ENCODE data around the gene NRCAM.

NRCAM gene

DNA sequence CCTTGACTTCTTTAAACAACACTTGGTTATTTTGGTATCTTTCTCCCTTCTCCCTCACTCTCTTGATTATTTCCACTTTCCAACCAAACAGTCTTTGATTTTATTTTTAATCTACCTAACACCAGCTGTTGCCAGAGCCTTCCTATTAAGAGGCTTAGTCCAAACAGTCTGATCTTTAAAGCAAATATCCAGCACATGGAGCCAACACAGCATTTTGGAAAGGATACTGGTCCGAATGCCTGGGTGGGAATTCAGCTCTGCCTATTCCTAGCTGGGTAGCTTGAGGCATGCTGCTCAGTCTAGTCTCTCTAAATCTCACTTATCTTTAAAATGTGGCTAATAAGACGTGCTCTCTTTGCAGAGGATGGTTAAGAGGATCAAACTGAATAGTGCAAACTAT, 129.3 kb downstream of the NRCAM start:
- Histone ChIP-seq H3K79me1 (replicated peaks; ENCODE audit: low read length, poor library complexity, severe bottlenecking) (no peaks in the 10 kb centered on the region), H2AFZ (ENCODE audit: low read depth, low read length) (no peak overlapping the region), H3K23ac (ENCODE audit: low read length in 2 of 2) (no peak overlapping the region), H3K9ac (ENCODE audit: low read length) (no peak overlapping the region), H2BK120ac (ENCODE audit: low read depth, low read length) (no peak overlapping the region), H3K4me2 (ENCODE audit: low read length, poor library complexity, severe bottlenecking) (no peak overlapping the region), H3K4ac (ENCODE audit: low read depth in 1 of 2, low read length in 2 of 2) (no peak overlapping the region), H3K9me3 (ENCODE audit: control insufficient read depth, low read length) (no peaks in the 10 kb centered on the region), H3K4me3 (ENCODE audit: insufficient read depth in 1 of 2, low read depth in 1 of 2, low read length in 2 of 2) (no peak overlapping the region), H2BK15ac (ENCODE audit: low read depth, poor library complexity, severe bottlenecking) (no peak overlapping the region), H4K8ac (ENCODE audit: low read length) (no peak overlapping the region), H3K27ac (ENCODE audit: low read length, poor library complexity, severe bottlenecking) (no peak overlapping the region), H3K4me1 (ENCODE audit: control insufficient read depth, insufficient read depth, low read depth, low read length) (no peaks in the 10 kb centered on the region), H3K36me3 (ENCODE audit: control insufficient read depth in 1 of 2, insufficient read depth in 2 of 2, low read depth in 1 of 2, low read length in 2 of 2) (no peaks in the 10 kb centered on the region), H3K27me3 (ENCODE audit: control insufficient read depth in 1 of 2, insufficient read depth in 1 of 2, low read length in 2 of 2) (no peaks in the 10 kb centered on the region), H2BK12ac (ENCODE audit: low read length in 2 of 2) (no peak overlapping the region), H2AK5ac (ENCODE audit: low read length, severe bottlenecking) (no peak overlapping the region), H4K91ac (ENCODE audit: low read length) (no peak overlapping the region), H3K18ac (ENCODE audit: low read depth in 1 of 2, low read length in 2 of 2) (no peak overlapping the region), H2BK5ac (ENCODE audit: low read depth, low read length, poor library complexity, severe bottlenecking) (no peak overlapping the region), H3K14ac (ENCODE audit: low read length in 2 of 2) (no peak overlapping the region)
- no peak for DNase-seq
- 70% methylated on average over 1 of the region's 2 CpGs for WGBS

DNA sequence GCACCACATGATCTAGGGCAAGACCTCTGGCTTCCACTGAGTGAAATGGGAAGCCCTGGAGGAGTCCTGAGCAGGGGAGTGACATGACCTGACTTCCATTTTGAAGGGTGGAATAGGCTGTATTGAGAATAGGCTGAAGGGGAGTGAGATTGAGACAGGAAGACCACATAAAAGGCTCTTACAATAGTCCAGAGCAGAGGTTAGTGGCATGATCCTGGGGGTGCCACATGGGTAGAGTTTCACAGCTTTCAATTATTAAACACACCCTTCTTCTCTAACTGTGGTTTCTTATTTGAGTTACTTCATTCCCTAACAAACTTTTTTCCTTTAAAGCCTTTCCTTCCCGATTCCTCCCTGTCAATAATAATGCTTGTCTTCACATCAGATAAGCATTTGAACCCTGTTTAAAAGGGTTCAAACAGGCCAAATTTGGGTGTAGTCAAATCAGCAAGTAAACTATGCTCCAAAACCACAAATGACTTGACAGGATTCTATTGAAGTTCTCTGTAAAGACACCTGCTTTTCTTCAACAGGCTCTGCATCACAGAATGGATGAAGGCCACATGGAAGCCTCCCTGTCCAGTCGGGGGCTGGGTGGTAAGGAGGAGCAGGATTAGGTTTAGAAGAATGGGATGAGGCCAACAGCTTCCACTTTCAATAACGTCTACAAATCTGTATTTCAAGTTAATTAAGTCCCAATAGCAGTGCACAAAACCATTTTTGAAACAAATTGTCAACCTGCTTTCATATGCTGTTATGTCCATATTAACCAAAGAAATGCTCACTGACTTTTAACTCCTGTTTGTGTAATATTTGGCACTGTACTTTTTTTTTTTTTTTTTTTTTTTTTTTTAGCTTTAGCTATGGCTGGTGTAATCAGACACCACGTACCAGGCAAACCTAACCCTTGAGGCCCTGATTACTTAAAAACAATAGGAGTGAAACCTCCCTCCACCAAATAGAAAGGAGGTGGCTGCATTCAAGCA, 131.9 kb downstream of the NRCAM start:
- no peaks in the 10 kb centered on the region for H3K79me1 ChIP-seq (replicated peaks; ENCODE audit: low read length, poor library complexity, severe bottlenecking)
- no peak overlapping the region for H3K4me2 ChIP-seq (ENCODE audit: low read length, poor library complexity, severe bottlenecking)
- H3K23ac ChIP-seq (ENCODE audit: low read length in 2 of 2), result no peak overlapping the region
- no peak overlapping the region for H3K27ac ChIP-seq (ENCODE audit: low read length, poor library complexity, severe bottlenecking)
- no peaks in the 10 kb centered on the region for H3K36me3 ChIP-seq (ENCODE audit: control insufficient read depth in 1 of 2, insufficient read depth in 2 of 2, low read depth in 1 of 2, low read length in 2 of 2)
- no peak overlapping the region for H4K91ac ChIP-seq (ENCODE audit: low read length)
- H3K27me3 ChIP-seq (ENCODE audit: control insufficient read depth in 1 of 2, insufficient read depth in 1 of 2, low read length in 2 of 2), result no peaks in the 10 kb centered on the region
- no peak overlapping the region for H2BK15ac ChIP-seq (ENCODE audit: low read depth, poor library complexity, severe bottlenecking)
- H3K18ac ChIP-seq (ENCODE audit: low read depth in 1 of 2, low read length in 2 of 2), result no peak overlapping the region
- WGBS, result 70% methylated on average over 3 of the region's 4 CpGs
- no peak overlapping the region for H2BK5ac ChIP-seq (ENCODE audit: low read depth, low read length, poor library complexity, severe bottlenecking)
- DNase-seq, result no peak
- H3K9ac ChIP-seq (ENCODE audit: low read length), result no peak overlapping the region
- no peak overlapping the region for H3K14ac ChIP-seq (ENCODE audit: low read length in 2 of 2)
- H2BK12ac ChIP-seq (ENCODE audit: low read length in 2 of 2), result no peak overlapping the region
- no peak overlapping the region for H4K8ac ChIP-seq (ENCODE audit: low read length)
- no peak overlapping the region for H2AFZ ChIP-seq (ENCODE audit: low read depth, low read length)
- no peak overlapping the region for H2AK5ac ChIP-seq (ENCODE audit: low read length, severe bottlenecking)
- H3K4ac ChIP-seq (ENCODE audit: low read depth in 1 of 2, low read length in 2 of 2), result no peak overlapping the region
- no peak overlapping the region for H2BK120ac ChIP-seq (ENCODE audit: low read depth, low read length)
- no peaks in the 10 kb centered on the region for H3K9me3 ChIP-seq (ENCODE audit: control insufficient read depth, low read length)
- no peak overlapping the region for H3K4me3 ChIP-seq (ENCODE audit: insufficient read depth in 1 of 2, low read depth in 1 of 2, low read length in 2 of 2)
- H3K4me1 ChIP-seq (ENCODE audit: control insufficient read depth, insufficient read depth, low read depth, low read length), result no peaks in the 10 kb centered on the region

DNA sequence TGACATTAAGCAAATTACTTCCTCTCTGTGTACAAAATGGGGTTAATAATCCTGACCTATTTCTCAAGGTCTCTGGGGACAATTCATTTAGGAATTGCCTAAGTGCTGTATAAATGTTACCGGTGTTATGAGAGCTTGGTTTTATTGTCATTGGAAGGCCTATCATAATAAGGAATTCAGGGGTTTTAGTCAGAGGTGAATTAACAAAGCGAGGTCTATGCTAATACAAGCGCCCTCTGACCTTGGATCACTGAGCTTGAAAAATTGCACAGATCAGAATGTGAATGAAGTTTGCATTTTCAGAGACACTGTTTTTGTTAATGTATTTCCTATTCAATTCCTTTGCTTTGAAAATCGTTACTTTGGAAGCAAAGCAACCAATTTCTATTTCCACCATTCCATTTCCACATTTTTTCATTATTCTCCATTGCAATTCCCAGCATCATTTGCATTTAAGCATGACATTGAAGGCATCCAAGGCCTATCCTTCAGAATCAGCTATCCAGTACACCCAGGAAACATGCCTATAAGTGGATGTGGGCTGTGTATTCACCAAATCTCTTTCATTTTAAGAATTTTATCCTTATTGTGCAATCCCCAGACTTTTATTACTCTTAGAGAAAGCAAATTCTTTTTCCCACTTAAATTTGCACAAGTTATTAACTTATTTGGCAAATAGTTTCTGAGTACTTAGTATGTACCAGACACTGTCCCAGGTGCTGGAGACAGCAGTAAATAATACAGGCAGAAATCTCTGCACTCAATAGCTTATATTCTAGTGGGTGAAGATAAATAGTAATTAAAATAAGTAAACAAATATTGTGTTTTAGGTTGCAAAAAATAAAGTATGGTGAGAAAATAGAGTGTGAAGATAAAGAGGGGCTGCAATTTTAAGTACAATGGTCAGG, 133.1 kb downstream of the NRCAM start:
- Histone ChIP-seq H3K36me3 (ENCODE audit: control insufficient read depth in 1 of 2, insufficient read depth in 2 of 2, low read depth in 1 of 2, low read length in 2 of 2) (no peaks in the 10 kb centered on the region), H3K18ac (ENCODE audit: low read depth in 1 of 2, low read length in 2 of 2) (no peak overlapping the region)

DNA sequence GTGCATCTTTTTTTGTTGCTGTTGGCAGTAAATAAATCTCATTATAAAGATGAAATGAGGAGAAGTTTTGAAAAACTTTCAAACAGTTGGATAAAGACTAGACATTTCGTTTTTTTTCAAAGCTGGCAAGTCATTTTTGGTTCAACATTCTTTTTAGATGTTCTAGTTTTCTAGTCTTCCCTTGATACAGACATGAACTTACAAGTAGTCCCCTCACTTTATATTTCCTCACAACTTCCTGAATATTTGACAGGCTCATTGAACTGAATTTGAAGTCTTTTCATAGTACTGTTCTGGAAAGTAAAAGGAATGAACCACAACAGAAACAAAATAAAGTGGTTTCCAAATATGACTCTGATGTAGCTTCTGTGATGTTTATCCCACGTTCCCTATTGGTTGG, 134.2 kb downstream of the NRCAM start:
- Histone ChIP-seq H3K4me2 (ENCODE audit: low read length, poor library complexity, severe bottlenecking) (no peak overlapping the region), H3K23ac (ENCODE audit: low read length in 2 of 2) (no peak overlapping the region), H4K8ac (ENCODE audit: low read length) (no peak overlapping the region), H3K18ac (ENCODE audit: low read depth in 1 of 2, low read length in 2 of 2) (no peak overlapping the region), H3K27ac (ENCODE audit: low read length, poor library complexity, severe bottlenecking) (no peak overlapping the region), H2AFZ (ENCODE audit: low read depth, low read length) (no peak overlapping the region), H2AK5ac (ENCODE audit: low read length, severe bottlenecking) (no peak overlapping the region), H2BK120ac (ENCODE audit: low read depth, low read length) (no peak overlapping the region), H3K4ac (ENCODE audit: low read depth in 1 of 2, low read length in 2 of 2) (no peak overlapping the region), H4K91ac (ENCODE audit: low read length) (no peak overlapping the region), H3K4me3 (ENCODE audit: insufficient read depth in 1 of 2, low read depth in 1 of 2, low read length in 2 of 2) (no peak overlapping the region), H3K9ac (ENCODE audit: low read length) (no peak overlapping the region), H3K14ac (ENCODE audit: low read length in 2 of 2) (no peak overlapping the region), H3K9me3 (ENCODE audit: control insufficient read depth, low read length) (no peaks in the 10 kb centered on the region), H2BK12ac (ENCODE audit: low read length in 2 of 2) (no peak overlapping the region), H2BK15ac (ENCODE audit: low read depth, poor library complexity, severe bottlenecking) (no peak overlapping the region), H3K4me1 (ENCODE audit: control insufficient read depth, insufficient read depth, low read depth, low read length) (no peaks in the 10 kb centered on the region), H3K79me1 (replicated peaks; ENCODE audit: low read length, poor library complexity, severe bottlenecking) (no peaks in the 10 kb centered on the region), H3K27me3 (ENCODE audit: control insufficient read depth in 1 of 2, insufficient read depth in 1 of 2, low read length in 2 of 2) (no peaks in the 10 kb centered on the region), H3K36me3 (ENCODE audit: control insufficient read depth in 1 of 2, insufficient read depth in 2 of 2, low read depth in 1 of 2, low read length in 2 of 2) (no peaks in the 10 kb centered on the region), H2BK5ac (ENCODE audit: low read depth, low read length, poor library complexity, severe bottlenecking) (no peak overlapping the region)
- WGBS, result 44% methylated on average over 2 of the region's 2 CpGs
- DNase-seq, result no peak

More for the DNA sequence above, 133.1 kb downstream of the NRCAM start:
- H3K4ac ChIP-seq (ENCODE audit: low read depth in 1 of 2, low read length in 2 of 2), result no peak overlapping the region
- no peak overlapping the region for H4K91ac ChIP-seq (ENCODE audit: low read length)
- no peak overlapping the region for H2BK12ac ChIP-seq (ENCODE audit: low read length in 2 of 2)
- 85% methylated on average over 4 of the region's 4 CpGs for WGBS
- H3K27ac ChIP-seq (ENCODE audit: low read length, poor library complexity, severe bottlenecking), result no peak overlapping the region
- H3K14ac ChIP-seq (ENCODE audit: low read length in 2 of 2), result no peak overlapping the region
- H3K4me2 ChIP-seq (ENCODE audit: low read length, poor library complexity, severe bottlenecking), result no peak overlapping the region
- no peak overlapping the region for H2BK120ac ChIP-seq (ENCODE audit: low read depth, low read length)
- no peak overlapping the region for H4K8ac ChIP-seq (ENCODE audit: low read length)
- H3K27me3 ChIP-seq (ENCODE audit: control insufficient read depth in 1 of 2, insufficient read depth in 1 of 2, low read length in 2 of 2), result no peaks in the 10 kb centered on the region
- no peak overlapping the region for H3K23ac ChIP-seq (ENCODE audit: low read length in 2 of 2)
- no peak overlapping the region for H2AK5ac ChIP-seq (ENCODE audit: low read length, severe bottlenecking)
- no peak overlapping the region for H2BK15ac ChIP-seq (ENCODE audit: low read depth, poor library complexity, severe bottlenecking)
- no peak overlapping the region for H2BK5ac ChIP-seq (ENCODE audit: low read depth, low read length, poor library complexity, severe bottlenecking)
- no peaks in the 10 kb centered on the region for H3K9me3 ChIP-seq (ENCODE audit: control insufficient read depth, low read length)
- H3K9ac ChIP-seq (ENCODE audit: low read length), result no peak overlapping the region
- H3K79me1 ChIP-seq (replicated peaks; ENCODE audit: low read length, poor library complexity, severe bottlenecking), result no peaks in the 10 kb centered on the region
- H3K4me3 ChIP-seq (ENCODE audit: insufficient read depth in 1 of 2, low read depth in 1 of 2, low read length in 2 of 2), result no peak overlapping the region
- H2AFZ ChIP-seq (ENCODE audit: low read depth, low read length), result no peak overlapping the region
- DNase-seq, result no peak
- H3K4me1 ChIP-seq (ENCODE audit: control insufficient read depth, insufficient read depth, low read depth, low read length), result no peaks in the 10 kb centered on the region
